GM13977 (cell line): ENCODE data around the gene APBA1.

Experiments
- DNase-seq: peaks from one replicate; pipeline ENCODE4 v3.0.0; 2012; ENCODE audit warnings: low spot score
- CTCF ChIP-seq: IDR thresholded peaks from 2 replicates; pipeline ENCODE4 v1.5.1; 2012; ENCODE audit warnings: mild to moderate bottlenecking, control low read depth; ENCODE audit not compliant: insufficient read depth; ENCODE audit errors: extremely low read depth, missing control alignments
- in situ Hi-C: fragments of 300-500 bp; cut with MboI; formaldehyde crosslinking; loops from one replicate; pipeline ENCODE4 v1.12.0; 2022; ENCODE audit warnings: low sequenced_read_pairs, low pct_unique_long_range_greater_than_20kb, mixed read lengths, inconsistent platforms; ENCODE audit not compliant: unreplicated experiment

The APBA1 gene

GRCh38 chr9:69500896-69501295 is 171.3 kb downstream of the APBA1 start:
- TF ChIP-seq CTCF = no peak
- in situ Hi-C loops = no loop called here
- DNase-seq = no peak

GRCh38 chr9:69499959-69500358 is 172.2 kb downstream of the APBA1 start:
- in situ Hi-C loops = no loop called here
- no peak for TF ChIP-seq CTCF
- no peak for DNase-seq

GRCh38 chr9:69499407-69499806 is 172.8 kb downstream of the APBA1 start:
- in situ Hi-C loops = no loop called here
- no peak for TF ChIP-seq CTCF
- no peak for DNase-seq

GRCh38 chr9:69498470-69498869 is 173.7 kb downstream of the APBA1 start:
- TF ChIP-seq CTCF = no peak
- in situ Hi-C loops = no loop called here
- no peak for DNase-seq

GRCh38 chr9:69497816-69498215 is 174.4 kb downstream of the APBA1 start:
- no peak for TF ChIP-seq CTCF
- in situ Hi-C loops = no loop called here
- no peak for DNase-seq

GRCh38 chr9:69496846-69497450 is 175.2 kb downstream of the APBA1 start:
- DNase-seq = no peak

More at GRCh38 chr9:69496846-69497450, 175.2 kb downstream of the APBA1 start:
- in situ Hi-C loops = no loop called here
- TF ChIP-seq CTCF = no peak
